ENCODE results near the gene CSGALNACT2.
A peak's percentile ranks its signal among the peaks of the same experiment; 100 is the strongest.
"Not testable (repeated sequence)": the region's sequence is repeated elsewhere in the genome, so short reads cannot be mapped to it uniquely, and the experiment has no call there.

The CSGALNACT2 gene, protein sequence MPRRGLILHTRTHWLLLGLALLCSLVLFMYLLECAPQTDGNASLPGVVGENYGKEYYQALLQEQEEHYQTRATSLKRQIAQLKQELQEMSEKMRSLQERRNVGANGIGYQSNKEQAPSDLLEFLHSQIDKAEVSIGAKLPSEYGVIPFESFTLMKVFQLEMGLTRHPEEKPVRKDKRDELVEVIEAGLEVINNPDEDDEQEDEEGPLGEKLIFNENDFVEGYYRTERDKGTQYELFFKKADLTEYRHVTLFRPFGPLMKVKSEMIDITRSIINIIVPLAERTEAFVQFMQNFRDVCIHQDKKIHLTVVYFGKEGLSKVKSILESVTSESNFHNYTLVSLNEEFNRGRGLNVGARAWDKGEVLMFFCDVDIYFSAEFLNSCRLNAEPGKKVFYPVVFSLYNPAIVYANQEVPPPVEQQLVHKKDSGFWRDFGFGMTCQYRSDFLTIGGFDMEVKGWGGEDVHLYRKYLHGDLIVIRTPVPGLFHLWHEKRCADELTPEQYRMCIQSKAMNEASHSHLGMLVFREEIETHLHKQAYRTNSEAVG

DNA sequence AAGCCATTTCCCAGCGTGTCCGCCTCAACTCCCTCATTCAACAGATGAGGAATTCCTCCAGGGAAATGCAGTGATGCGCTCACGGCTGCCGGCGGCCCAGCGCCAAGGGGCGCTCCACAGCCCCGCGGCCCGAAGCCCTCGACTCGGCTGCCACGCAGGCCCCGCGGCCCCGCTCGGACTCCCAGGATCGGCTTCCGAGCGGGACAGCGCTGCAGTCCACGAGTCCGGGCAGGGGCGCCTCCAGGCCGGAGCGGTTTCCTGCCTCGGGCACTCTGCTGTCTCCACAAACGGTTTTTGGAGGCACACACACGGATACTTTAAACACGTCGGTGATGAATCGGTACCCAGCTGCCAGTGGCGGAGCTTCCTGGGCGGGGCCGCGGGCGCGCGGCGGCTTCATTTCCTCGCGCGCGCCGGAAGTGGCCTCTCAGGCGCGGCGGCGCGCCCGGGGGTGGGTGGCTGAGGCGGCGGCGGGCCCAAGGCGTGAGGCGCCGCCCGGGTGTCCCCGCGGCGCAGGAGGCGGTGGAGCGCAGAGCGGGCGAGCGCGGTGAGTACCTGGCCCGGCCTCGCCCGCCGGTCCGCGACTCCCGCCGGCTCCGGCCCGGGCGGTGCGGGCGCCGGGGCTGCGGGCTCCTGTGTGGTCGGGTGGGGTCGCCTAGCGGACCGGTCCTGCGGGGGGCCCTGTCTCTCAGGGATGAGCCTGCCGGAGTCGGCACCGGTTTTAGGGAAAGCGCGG is at the start of gene CSGALNACT2:
Gene CSGALNACT2 (plus strand): TSS at position 425 of the 736 bp plus-strand sequence. CDS start 16,705 bp downstream, outside the sequence.
- peak; percentile 89 for DNase-seq

DNA sequence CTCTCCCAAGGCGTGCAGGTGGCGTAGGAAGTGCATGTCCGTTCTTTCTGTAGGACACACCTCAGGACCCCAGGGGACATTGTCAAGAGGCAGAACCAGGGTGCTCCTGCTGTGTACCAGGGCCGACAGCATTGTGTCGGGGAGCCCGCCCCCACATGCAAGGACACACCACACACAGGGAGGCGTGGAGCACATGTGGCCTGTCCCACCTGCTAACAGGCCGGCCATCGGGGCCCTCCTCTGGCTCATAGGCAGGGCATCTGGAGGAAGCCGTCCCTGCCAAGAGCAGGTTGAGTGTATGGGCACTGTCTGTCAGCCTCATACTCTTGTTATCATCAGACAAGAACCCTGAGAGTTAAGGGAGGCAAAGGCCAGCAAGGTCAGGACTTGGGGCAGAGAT is 48.7 kb upstream of the CSGALNACT2 start:
- DNase-seq: no peak

DNA sequence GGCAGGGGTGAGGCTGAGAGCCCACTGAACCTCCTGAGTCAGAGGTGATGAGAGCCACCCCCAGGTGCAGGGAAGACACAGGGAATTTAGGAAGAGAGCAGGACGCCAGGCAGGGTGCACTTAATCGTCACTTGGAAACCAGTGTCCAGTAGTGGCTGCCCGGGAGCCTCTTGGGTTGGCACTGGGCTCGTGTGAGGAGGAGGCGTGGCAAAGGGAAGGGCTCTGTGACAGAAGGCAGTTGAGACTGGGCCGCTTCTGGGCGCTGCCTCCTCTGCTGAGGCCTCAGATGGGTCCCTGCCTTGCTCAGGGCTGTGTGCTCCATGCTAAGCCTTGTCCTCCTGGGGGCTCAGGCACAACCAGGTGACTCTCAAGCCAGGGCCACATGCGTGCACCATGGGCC is 48.1 kb upstream of the CSGALNACT2 start:
- no peak for DNase-seq

DNA sequence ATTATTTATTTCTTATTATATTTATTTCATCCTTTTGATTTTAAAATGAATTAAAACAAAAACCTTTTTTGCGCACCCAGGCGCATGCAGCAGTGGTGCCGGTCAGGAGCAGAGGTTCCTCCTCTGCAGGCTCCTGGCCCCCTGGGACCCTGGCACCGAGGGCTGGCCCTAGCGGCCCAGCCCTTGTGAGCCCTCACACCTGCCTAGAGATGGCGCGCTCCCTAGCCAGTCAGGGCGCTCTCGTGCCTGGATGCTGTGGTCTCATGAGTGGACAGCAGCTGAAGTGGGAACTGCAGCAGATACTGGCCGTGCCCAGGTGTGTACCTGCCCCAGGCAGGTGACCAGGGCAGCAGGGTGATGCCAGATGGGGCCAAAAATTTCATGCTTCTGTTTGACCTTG is 47.6 kb upstream of the CSGALNACT2 start:
- DNase-seq: no peak

DNA sequence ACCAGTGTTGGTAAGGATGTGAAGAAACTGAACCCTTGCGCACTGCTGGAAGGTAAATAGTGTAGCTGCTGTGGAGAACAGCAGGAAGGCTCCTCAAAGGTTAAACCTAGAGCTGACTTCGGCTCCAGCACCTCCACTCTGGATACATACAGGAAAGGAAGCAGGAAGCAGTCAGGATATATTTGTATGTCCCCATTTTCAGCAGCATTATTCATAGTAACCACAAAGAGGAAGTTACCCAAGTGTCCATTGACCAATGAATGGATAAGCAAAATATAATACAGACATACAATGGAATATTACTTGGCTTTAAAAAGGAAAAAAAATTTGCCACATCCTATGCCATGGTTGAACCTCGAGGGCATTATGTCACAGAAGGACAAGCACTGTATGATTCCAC is 46.4 kb upstream of the CSGALNACT2 start:
- DNase-seq: no peak

DNA sequence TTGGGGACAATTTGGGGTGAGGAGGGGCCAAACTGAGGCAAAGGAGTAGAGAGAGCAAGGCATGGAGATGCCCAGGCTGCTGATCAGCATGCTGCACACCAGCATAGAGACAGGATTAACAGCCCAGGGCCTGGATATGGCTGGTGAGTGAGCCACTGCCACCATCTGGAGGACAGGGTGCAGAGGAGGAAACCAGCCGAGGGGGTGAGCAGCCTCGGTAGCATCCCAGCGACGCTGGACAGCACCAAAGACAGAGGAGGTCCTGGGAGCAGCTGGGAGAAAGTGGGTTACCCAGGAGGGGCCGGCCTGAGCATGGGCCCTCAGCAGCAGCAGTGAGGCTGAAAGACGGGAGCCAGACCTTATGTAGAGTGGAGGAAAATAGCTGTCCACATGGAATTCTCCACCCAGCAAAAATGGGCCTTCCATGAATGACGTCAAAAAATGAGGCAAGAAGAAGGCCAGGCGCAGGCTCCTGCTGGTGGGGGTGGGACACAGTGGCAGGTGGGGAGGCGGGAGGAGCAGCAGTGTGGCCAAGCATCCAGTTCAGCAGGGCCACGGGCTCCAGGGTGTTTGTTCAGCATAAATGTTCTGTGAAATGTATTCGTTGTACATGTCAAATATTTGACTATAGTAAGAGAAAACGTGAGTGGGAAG is 44.7 kb upstream of the CSGALNACT2 start:
- no peak for DNase-seq

DNA sequence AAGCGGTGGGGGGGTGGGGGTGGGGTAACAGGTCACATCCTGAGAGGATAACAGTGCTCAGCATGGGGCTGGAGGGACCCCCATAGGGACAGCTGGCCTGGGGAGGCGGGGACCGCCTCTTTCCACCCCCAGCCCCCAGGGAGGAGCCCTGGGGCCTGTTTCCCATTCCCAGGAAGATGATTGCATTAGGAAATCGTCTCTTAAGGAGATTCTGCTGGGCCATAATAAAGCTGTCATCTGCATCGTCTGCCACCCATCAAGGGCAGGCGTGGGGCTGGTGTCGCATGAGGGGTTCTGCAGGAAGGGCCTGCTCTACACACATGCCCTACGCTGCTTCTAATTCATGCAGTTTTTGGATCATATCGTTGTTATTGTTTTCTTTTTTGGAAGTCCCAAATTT is 44.2 kb upstream of the CSGALNACT2 start:
- DNase-seq: no peak

DNA sequence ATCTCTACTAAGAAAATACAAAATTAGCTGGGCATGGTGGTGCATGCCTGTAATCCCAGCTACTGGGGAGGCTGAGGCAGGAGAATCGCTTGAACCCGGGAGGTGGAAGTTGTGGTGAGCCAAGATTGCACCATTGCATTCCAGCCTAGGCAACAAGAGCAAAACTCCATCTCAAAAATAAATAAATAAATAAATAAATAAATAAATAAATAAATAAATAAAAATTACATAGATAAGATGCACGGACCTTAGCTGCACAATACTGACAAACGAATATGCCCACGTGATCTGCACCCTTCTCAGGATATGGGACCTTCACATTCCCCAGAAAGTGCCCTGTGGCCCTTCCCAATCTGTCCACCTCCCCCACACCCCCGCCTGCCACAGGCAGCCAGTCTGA is 38.9 kb upstream of the CSGALNACT2 start:
- DNase-seq: not testable (repeated sequence)

DNA sequence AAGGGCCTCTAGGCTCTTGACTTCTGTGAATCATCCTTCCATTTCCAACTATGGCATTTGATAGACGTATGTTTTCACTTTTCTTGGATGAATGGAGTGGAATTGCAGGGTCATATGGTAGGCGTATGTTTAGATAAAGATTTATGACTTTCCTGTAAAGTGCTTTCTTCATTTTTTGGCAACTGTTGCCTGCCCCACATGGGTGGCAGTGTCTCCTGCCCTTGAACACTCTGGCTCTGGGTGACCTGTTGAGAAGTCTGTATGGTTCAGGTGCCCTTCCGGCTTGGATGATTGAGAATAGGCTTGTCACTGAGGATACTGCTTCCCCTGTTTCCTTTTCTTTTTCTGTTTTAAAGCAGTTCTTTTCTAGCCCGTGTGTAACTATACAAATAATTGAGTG is 38.3 kb upstream of the CSGALNACT2 start:
- no peak for DNase-seq

DNA sequence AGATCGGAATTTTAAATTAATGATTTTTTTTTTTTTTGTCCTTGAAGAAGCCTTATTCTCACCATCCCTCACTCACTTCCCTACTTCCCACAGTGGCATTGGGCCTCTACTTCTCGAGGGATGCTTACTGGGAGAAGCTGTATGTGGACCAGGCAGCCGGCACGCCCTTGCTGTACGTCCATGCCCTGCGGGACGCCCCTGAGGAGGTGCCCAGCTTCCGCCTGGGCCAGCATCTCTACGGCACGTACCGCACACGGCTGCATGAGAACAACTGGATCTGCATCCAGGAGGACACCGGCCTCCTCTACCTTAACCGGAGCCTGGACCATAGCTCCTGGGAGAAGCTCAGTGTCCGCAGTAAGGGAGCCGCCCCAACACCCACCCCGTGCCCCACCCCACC is 37.9 kb upstream of the CSGALNACT2 start:
- no peak for DNase-seq

DNA sequence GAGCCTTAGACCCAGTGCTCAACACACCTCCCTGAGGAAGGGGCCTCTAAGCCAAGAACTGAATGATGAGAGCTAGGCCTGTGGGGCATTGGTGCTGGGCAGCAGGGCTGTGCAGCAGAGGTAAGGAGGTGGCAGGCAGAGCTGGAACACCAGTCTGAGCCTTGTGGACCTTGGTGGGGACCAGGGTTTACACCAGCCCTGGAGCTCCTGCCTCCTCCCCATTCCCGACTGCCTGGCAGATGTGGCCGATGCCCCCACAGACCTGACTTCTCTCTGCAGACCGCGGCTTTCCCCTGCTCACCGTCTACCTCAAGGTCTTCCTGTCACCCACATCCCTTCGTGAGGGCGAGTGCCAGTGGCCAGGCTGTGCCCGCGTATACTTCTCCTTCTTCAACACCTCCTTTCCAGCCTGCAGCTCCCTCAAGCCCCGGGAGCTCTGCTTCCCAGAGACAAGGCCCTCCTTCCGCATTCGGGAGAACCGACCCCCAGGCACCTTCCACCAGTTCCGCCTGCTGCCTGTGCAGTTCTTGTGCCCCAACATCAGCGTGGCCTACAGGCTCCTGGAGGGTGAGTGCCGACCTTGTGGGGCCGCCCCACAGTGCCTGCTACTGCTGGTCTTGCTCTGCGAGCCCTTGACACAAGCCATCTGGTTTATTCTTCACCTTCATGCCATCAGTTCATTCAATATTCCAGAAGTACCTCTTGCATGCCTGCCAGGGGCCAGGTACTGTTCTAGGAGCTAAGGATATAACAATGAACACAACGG is 36.0 kb upstream of the CSGALNACT2 start:
- no peak for DNase-seq

DNA sequence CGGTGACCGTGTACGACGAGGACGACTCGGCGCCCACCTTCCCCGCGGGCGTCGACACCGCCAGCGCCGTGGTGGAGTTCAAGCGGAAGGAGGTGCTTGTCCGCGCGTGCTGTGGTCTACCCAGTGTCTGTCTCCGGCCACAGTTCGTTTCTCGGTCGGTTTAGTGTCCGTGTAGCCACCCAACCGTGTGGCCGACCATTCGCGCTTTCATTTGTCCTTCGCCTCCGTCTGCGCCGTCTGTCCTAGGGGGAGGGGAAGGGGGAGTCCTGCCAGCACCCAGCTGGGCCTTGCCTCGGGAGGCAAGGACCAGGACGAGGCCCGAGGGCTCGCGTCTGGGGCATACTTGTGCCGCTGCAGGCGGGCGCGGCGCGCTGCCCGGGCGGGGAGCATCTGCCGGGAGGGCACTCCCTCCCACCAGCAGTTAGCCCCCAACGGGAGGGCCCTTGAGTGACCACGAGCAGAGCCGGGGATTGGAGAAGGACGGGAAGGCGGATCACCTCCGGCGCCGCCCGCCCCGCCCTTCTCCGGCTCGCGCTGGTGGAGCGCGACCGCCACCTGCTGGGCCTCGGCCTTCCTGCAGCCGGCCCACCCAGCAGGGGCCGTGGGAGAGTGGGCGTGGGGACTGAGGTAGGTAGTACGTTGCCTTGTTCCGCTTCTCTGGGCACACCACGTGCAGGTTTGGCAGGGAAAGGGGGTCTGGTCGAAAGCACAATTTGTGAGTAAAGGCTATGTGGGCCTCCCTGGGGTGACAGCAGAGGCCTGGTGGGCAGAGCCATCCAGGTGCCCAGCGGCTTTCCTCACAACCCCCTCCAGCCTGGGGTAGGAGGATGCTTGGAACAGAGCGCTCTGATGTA is 32.9 kb upstream of the CSGALNACT2 start:
- peak; percentile 89 for DNase-seq

DNA sequence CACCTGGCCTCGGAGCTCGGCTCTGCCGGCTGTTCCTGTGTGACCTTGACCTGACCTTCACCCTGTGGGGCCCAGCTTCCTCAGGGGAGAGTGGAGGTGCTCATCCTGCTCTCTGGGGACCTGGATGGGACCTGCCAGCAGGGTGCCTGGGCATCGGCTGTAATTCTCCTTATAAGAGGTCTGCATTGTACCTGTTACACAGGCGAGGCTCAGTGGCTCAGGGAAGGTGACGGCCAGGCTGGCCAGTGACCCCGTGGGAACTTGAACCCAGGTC is 32.4 kb upstream of the CSGALNACT2 start:
- no peak for DNase-seq

DNA sequence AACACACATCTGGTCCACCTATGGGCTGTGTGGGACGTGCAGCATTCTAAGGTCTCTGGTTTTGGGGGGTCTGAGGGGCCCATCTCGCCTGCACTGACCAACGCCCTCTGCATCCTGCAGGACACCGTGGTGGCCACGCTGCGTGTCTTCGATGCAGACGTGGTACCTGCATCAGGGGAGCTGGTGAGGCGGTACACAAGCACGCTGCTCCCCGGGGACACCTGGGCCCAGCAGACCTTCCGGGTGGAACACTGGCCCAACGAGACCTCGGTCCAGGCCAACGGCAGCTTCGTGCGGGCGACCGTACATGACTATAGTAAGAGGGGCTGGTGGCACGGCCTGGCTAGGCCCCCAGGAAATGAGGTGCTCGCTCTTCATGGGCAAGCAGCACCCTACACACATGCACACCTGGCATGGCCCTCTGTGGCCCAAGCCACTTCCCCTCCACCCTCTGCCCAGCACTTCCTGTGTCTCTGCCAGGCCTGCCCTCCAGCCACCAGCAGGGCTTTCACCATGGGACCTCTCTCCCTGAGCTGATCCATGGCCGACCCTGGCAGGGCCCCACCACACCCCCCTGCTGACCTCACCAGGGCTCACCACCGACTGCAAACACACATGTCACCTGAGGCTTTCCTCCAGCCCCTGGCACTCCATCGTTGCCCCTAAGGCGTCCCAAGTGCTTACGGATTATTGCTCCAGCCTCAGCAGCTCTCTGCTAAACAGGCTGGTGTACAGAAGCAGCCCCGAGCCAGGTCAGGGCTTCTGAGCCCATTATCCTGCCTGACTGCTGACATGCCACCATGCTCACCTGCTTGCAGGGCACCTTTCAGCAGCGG is 31.8 kb upstream of the CSGALNACT2 start:
- DNase-seq: no peak

DNA sequence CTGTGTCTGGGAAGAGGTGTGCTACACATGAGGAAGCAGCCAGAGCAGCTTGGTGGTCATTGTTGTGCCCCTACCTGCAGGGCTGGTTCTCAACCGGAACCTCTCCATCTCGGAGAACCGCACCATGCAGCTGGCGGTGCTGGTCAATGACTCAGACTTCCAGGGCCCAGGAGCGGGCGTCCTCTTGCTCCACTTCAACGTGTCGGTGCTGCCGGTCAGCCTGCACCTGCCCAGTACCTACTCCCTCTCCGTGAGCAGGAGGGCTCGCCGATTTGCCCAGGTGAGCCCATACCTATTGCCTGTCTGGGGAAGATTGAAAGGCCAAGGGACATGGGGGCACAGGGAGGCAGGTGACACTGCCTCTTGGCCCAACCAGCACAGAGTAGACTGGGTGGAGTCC is 29.3 kb upstream of the CSGALNACT2 start:
- no peak for DNase-seq

DNA sequence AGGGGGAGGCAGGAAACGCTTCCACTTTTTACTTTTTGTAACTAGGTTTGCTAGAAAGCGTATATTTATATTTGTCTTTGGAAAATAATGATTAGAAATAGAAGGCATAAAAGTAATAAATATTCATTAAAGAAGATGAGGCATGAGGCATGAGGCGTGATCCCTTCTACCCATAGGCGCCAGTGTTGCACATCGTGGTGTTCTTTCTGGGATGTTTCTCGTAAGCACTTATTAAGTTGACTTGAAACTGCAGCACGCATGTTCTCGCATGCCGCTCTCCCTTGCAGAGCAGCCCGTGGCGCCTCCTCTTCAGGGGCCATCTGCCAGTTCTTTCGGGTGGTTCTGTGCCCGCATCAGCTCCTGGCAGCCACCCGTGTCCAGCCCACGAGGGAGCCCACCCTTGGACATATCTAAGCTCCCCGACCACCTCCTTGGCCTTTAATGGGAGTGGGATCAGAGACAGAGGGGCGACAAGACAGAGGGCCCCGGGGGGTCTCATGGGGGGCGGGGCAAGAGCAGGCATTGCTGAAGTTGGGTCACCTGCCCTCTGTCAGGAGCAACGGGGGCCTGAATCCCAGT is 28.5 kb upstream of the CSGALNACT2 start:
- no peak for DNase-seq

DNA sequence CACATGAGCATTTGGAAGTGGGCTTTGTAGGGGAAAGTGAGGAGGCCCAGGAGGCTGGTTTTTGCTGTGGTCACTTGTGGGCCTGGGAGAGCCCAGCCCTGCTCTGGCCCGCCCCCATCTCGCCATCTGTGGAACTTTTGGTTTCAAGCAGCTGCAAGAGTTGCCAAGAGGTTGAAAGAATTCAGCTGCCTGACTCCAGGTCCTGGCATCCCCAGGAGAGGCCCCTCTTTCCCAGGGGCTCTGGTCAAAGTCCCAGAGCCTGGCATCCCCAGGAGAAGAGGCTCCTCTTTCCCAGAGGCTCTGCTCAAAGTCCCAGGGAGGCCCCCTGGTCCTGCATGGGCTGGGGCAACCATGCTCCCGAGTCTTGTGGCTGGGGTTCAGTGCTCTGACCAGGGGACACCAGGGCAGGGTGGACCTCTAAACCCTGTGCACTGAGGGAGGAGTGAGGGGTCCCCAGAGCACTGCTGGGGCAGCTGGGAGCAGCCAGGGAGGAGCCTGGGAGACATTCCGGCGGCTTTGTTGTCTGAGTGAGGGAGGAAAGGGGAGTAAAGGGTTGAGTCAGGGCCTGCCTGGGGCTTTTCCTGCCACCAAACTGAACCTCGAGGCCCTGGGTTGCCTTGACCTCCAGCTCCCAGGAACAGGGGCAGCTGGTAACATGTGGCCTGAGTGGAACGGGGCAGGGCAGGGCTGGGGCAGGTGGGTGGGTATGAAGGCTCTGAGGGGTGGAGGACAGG is 27.7 kb upstream of the CSGALNACT2 start:
- no peak for DNase-seq

DNA sequence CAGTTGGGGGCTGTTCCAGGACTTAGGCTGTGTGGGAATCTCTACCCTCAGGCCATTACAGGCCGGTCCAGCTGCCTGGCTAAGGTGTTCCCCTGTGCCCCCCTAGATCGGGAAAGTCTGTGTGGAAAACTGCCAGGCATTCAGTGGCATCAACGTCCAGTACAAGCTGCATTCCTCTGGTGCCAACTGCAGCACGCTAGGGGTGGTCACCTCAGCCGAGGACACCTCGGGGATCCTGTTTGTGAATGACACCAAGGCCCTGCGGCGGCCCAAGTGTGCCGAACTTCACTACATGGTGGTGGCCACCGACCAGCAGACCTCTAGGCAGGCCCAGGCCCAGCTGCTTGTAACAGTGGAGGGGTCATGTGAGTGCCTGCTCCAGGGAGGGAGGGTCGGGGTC is 27.1 kb upstream of the CSGALNACT2 start:
- no peak for DNase-seq

DNA sequence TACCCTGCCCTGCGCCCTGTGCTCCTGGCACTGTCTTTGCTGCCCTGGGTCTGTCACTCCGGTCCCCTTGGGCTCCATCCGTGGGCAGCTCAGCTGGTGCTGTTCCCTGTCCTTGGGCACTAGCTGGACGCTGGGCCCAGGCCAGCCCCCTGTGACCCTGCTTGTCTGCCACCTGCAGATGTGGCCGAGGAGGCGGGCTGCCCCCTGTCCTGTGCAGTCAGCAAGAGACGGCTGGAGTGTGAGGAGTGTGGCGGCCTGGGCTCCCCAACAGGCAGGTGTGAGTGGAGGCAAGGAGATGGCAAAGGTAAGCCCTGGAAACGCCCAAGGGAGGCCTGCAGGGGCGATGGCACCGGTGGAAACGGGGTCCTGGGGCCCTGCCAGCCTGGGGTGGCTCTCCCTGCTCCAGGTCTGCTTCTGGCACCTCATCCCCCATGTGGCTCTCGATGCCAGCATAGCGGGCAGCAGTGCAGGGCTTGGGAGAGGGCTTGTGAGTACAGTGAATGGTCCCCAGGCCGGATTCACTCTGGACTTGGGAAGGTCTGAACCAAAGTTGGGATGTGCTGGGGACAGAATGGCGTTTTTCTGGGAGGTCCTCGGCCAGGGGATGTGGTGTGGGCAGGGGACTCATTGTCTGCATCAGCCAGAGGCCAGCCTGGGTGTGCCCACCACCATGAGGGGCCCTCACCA is 26.2 kb upstream of the CSGALNACT2 start:
- no peak for DNase-seq

Data from stimulated activated CD8-positive, alpha-beta memory T cell treated with anti-CD3 and anti-CD28 coated beads, Interleukin-4, amount 100 ng/mL, for 48 hours (primary cell).